Thyroid gland (tissue), 4 donors: ENCODE data around the gene MARCO. TPM values are rescaled to one million over a fixed set of nuclear protein-coding genes. Genes with fewer than 3 reads are reported as not detected.

Source experiments
- DNase-seq, 2 donors: peaks; one replicate each; pipeline ENCODE4 v3.0.0-alpha.2; 2019
- H3K27ac ChIP-seq, 3 donors: fragments of 200-600 bp; sonication (generic); 1 replicate in 2 of 3; 2 replicates in 1 of 3; pipeline ENCODE4 v1.5.1; 2016 to 2019; ENCODE audit warnings: mild to moderate bottlenecking in 1 of 3, moderate library complexity in 1 of 3
- H3K27me3 ChIP-seq: fragments of 200-600 bp; sonication (generic); one replicate; pipeline ENCODE4 v1.5.1; 2019
- H3K36me3 ChIP-seq, 2 donors: fragments of 200-600 bp; sonication (generic); one replicate each; pipeline ENCODE4 v1.5.1; 2016 to 2019
- H3K4me1 ChIP-seq, 2 donors: fragments of 200-600 bp; sonication (generic); one replicate each; pipeline ENCODE4 v1.5.1; 2017 to 2019
- H3K4me3 ChIP-seq, 3 donors: fragments of 200-600 bp; sonication (generic); replicated peaks in 1 of 3; 1 replicate in 2 of 3; 2 replicates in 1 of 3; pipeline ENCODE4 v1.5.1; 2016; ENCODE audit warnings: mild to moderate bottlenecking in 1 of 3
- H3K9me3 ChIP-seq: fragments of 200-600 bp; sonication (generic); one replicate; pipeline ENCODE4 v1.5.1; 2017
- CTCF ChIP-seq, 6 experiments: fragments of 200-600 bp in 3 of 6; fragments of 450-650 bp in 3 of 6; sonication (generic) in 3 of 6; IDR thresholded peaks; one replicate each; pipeline ENCODE4 v1.5.1; 2016 to 2019; ENCODE audit warnings: antibody characterized with exemption in 6 of 6, mild to moderate bottlenecking in 2 of 6, inconsistent platforms in 1 of 6, moderate library complexity in 1 of 6
- POLR2A ChIP-seq, 2 donors: fragments of 450-650 bp; IDR thresholded peaks; one replicate each; pipeline ENCODE4 v1.6.1; 2017; ENCODE audit warnings: antibody characterized with exemption in 2 of 2, mild to moderate bottlenecking in 2 of 2, moderate library complexity in 1 of 2
- WGBS, 2 donors: methylation state at CpG; one replicate each; pipeline ENCODE4 v1.1.5; 2017; 5-methylcytosine and 5-hydroxymethylcytosine counted together
- intact Hi-C: fragments of 100-400 bp; cut with DNase I; formaldehyde crosslinking; loops from one replicate; pipeline ENCODE4 v1.15.1; 2023
- total RNA-seq, 4 donors: library from RNA; depleted of rRNA; stranded (reverse); fragments of >200 nt; gene quantifications; one replicate each; pipeline ENCODE4 v1.2.3, GENCODE V29; 2016

MARCO gene
- total RNA-seq, 4 donors from 2014 or later, result 1.1 to 11.0 (median 3.0) TPM

GRCh38 chr2:118911936-118912335 lies 30.1 kb upstream of the MARCO start:
- TF ChIP-seq CTCF (IDR thresholded peaks at IDR 0.05), result no peak
- TF ChIP-seq POLR2A (IDR thresholded peaks at IDR 0.05), result no peak
- no peaks in the 10 kb centered on the region for H3K4me1 ChIP-seq
- 76 to 81% methylated on average over 8 of the region's 8 CpGs for WGBS, 2 donors
- no peak for DNase-seq
- H3K36me3 ChIP-seq, result no peaks in the 10 kb centered on the region
- no peaks in the 10 kb centered on the region for H3K9me3 ChIP-seq
- H3K27me3 ChIP-seq, result no peaks in the 10 kb centered on the region
- no peak overlapping the region for H3K4me3 ChIP-seq
- intact Hi-C loops, result no loop called here
- H3K27ac ChIP-seq, result no peak overlapping the region

- Histone ChIP-seq H3K9me3 (no peaks in the 10 kb centered on the region), H3K36me3 (no peaks in the 10 kb centered on the region), H3K4me1 (no peaks in the 10 kb centered on the region), H3K27me3 (no peaks in the 10 kb centered on the region), H3K4me3 (no peak overlapping the region), H3K27ac (no peak overlapping the region)
- no peak for TF ChIP-seq CTCF (IDR thresholded peaks at IDR 0.05)
- TF ChIP-seq POLR2A (IDR thresholded peaks at IDR 0.05), result no peak
- intact Hi-C loops, result no loop called here
- WGBS, 2 donors, result 61 to 63% methylated on average over 3 of the region's 3 CpGs
- DNase-seq, result no peak
These were observed 28.7 kb upstream of the MARCO start for GRCh38 chr2:118913131-118913802.

GRCh38 chr2:118913803-118914645 lies 28.0 kb upstream of the MARCO start:
- intact Hi-C loops, result no loop called here
- H3K27ac ChIP-seq, result no peak overlapping the region
- no peak overlapping the region for H3K4me3 ChIP-seq
- 84 to 85% methylated on average over 3 of the region's 3 CpGs for WGBS, 2 donors
- TF ChIP-seq CTCF (IDR thresholded peaks at IDR 0.05), result no peak
- TF ChIP-seq POLR2A (IDR thresholded peaks at IDR 0.05), result no peak
- H3K36me3 ChIP-seq, result no peaks in the 10 kb centered on the region
- DNase-seq, result no peak
- H3K9me3 ChIP-seq, result no peaks in the 10 kb centered on the region
- H3K27me3 ChIP-seq, result no peaks in the 10 kb centered on the region
- H3K4me1 ChIP-seq, result no peaks in the 10 kb centered on the region

- H3K4me1 ChIP-seq, result no peaks in the 10 kb centered on the region
- DNase-seq, result no peak
- intact Hi-C loops, result no loop called here
- no peaks in the 10 kb centered on the region for H3K9me3 ChIP-seq
- H3K27me3 ChIP-seq, result no peaks in the 10 kb centered on the region
- 64 to 72% methylated on average over 9 of the region's 9 CpGs for WGBS, 2 donors
- no peak overlapping the region for H3K4me3 ChIP-seq
- TF ChIP-seq CTCF (IDR thresholded peaks at IDR 0.05) (no peak), POLR2A (IDR thresholded peaks at IDR 0.05) (no peak)
- H3K27ac ChIP-seq, result no peak overlapping the region
- H3K36me3 ChIP-seq, result no peaks in the 10 kb centered on the region
These were observed 27.1 kb upstream of the MARCO start for GRCh38 chr2:118914721-118915453.
